ENCODE data around the gene LPAR5. TPM values are rescaled to one million over a fixed set of nuclear protein-coding genes. Genes with fewer than 3 reads are reported as not detected.

Gene LPAR5
- total and polyA plus RNA-seq, 2 of the 13 experiments (the other 11 are each of a cell fraction or from before 2014, with no cell fraction given) = 0.09 to 0.32 TPM

- TF ChIP-seq TFDP1 (CRISPR knock-in tag; IDR thresholded peaks at IDR 0.05; ENCODE audit: borderline replicate concordance) (no peak), GATAD1 (CRISPR knock-in tag; IDR thresholded peaks at IDR 0.05) (0 out of 2 replicates have a peak, but pooled peaks have one; percentile 20), EP300 (IDR thresholded peaks at IDR 0.05; ENCODE audit: low read depth in 2 of 2, low read length in 2 of 2) (0 out of 4 replicates have a peak, but pooled peaks of 1 of the 2 experiments have one; percentile 26), EP300 (CRISPR knock-in tag; IDR thresholded peaks at IDR 0.05; ENCODE audit: borderline replicate concordance) (no peak), STAG1 (CRISPR knock-in tag; IDR thresholded peaks at IDR 0.05) (peak; percentile 41), ZNF674 (CRISPR knock-in tag; IDR thresholded peaks at IDR 0.05; ENCODE audit: low read depth) (no peak), ZNF17 (CRISPR knock-in tag; IDR thresholded peaks at IDR 0.05) (no peak), ELF1 (CRISPR knock-in tag; IDR thresholded peaks at IDR 0.05) (0 out of 2 replicates have a peak, but pooled peaks have one; percentile 20), ZNF24 (IDR thresholded peaks at IDR 0.05) (0 out of 2 replicates have a peak, but pooled peaks have one; percentile 19), CTCF (CRISPR knock-in tag; IDR thresholded peaks at IDR 0.05) (peak; percentile 84), MAZ (IDR thresholded peaks at IDR 0.05; ENCODE audit: borderline replicate concordance, low read depth, low read length) (0 out of 2 replicates have a peak, but pooled peaks have one; percentile 40), MAZ (CRISPR knock-in tag; IDR thresholded peaks at IDR 0.05; ENCODE audit: low read depth) (no peak), ZFP82 (CRISPR knock-in tag; IDR thresholded peaks at IDR 0.05; ENCODE audit: borderline replicate concordance) (no peak), SP1 (IDR thresholded peaks at IDR 0.05) (no peak), SP1 (CRISPR knock-in tag; IDR thresholded peaks at IDR 0.05) (no peak), ZNF549 (CRISPR knock-in tag; IDR thresholded peaks at IDR 0.05) (no peak), IKZF4 (CRISPR knock-in tag; IDR thresholded peaks at IDR 0.05; ENCODE audit: borderline replicate concordance, low read depth, not compliant biosample characterization) (no peak), SATB2 (CRISPR knock-in tag; IDR thresholded peaks at IDR 0.05) (no peak), ZNF7 (CRISPR knock-in tag; IDR thresholded peaks at IDR 0.05) (no peak), SALL1 (CRISPR knock-in tag; IDR thresholded peaks at IDR 0.05) (peak; percentile 15; the same call in 1 of the 2 replicates), ZNF281 (CRISPR knock-in tag; IDR thresholded peaks at IDR 0.05; ENCODE audit: borderline replicate concordance) (peak; percentile 87), ZNF230 (CRISPR knock-in tag; IDR thresholded peaks at IDR 0.05) (no peak), KDM4B (CRISPR knock-in tag; IDR thresholded peaks at IDR 0.05) (no peak), HMG20B (CRISPR knock-in tag; conservative IDR thresholded peaks at IDR 0.05) (no peak), ZNF101 (CRISPR knock-in tag; IDR thresholded peaks at IDR 0.05; ENCODE audit: borderline replicate concordance, low read depth) (no peak)
- TF ChIP-seq, protein P1, sequence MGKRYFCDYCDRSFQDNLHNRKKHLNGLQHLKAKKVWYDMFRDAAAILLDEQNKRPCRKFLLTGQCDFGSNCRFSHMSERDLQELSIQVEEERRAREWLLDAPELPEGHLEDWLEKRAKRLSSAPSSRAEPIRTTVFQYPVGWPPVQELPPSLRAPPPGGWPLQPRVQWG (CRISPR knock-in tag; IDR thresholded peaks at IDR 0.05; ENCODE audit: borderline replicate concordance, low read depth) = no peak
These were observed 65.4 kb downstream of the LPAR5 start (continued) for GRCh38 chr12:6570264-6570887.

Data from HepG2 (cell line).